ENCODE data around the gene COL27A1. TPM values are rescaled to one million over a fixed set of nuclear protein-coding genes. Genes with fewer than 3 reads are reported as not detected.
A peak's percentile ranks its signal among the peaks of the same experiment; 100 is the strongest.

COL27A1 gene
- total RNA-seq, 1 donor from 2014 or later, result 61.4 TPM

DNA sequence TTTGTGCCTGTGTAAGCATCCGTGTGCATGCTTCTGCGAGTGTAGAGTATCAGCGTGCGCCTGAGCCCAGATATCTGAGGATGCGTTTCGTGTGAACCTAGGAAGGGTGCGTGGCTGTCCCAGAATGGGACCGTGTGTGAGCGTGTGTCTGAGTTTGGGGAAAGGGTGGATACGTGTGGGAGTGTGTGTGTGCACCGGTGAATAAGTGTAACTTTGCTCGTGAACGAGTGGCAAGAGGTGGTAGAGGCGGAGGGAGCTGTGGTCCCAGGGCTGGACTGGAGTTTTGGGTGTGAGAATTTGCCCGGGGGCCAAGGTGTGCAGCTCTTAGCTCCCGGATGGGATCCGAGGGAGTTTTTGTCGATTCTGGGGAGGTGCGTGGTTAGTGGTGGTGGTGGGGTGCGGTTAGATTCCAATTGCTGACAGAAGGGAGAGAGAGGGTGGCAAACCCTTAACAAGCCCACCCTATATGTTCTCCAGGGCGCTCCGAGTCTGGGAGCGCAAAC is 686 bp upstream of the COL27A1 start:
- TF ChIP-seq, protein P1, sequence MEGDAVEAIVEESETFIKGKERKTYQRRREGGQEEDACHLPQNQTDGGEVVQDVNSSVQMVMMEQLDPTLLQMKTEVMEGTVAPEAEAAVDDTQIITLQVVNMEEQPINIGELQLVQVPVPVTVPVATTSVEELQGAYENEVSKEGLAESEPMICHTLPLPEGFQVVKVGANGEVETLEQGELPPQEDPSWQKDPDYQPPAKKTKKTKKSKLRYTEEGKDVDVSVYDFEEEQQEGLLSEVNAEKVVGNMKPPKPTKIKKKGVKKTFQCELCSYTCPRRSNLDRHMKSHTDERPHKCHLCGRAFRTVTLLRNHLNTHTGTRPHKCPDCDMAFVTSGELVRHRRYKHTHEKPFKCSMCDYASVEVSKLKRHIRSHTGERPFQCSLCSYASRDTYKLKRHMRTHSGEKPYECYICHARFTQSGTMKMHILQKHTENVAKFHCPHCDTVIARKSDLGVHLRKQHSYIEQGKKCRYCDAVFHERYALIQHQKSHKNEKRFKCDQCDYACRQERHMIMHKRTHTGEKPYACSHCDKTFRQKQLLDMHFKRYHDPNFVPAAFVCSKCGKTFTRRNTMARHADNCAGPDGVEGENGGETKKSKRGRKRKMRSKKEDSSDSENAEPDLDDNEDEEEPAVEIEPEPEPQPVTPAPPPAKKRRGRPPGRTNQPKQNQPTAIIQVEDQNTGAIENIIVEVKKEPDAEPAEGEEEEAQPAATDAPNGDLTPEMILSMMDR (IDR thresholded peaks at IDR 0.05; ENCODE audit: unreplicated experiment), result no peak
- no peak overlapping the region for H3K27ac Mint-ChIP-seq (ENCODE audit: unreplicated experiment)
- no peaks in the 10 kb centered on the region for H3K9me3 Mint-ChIP-seq (ENCODE audit: unreplicated experiment)
- DNase-seq (ENCODE audit: low spot score), result no peak
- peaks cover 25% of the 10 kb centered on the region for H3K27me3 Mint-ChIP-seq (ENCODE audit: unreplicated experiment)
- peaks cover 12% of the 10 kb centered on the region for H3K36me3 Mint-ChIP-seq (ENCODE audit: low read depth, unreplicated experiment)
- H3K4me3 Mint-ChIP-seq (ENCODE audit: unreplicated experiment), result peak overlapping the region; percentile 76
- H3K4me1 Mint-ChIP-seq (ENCODE audit: unreplicated experiment), result peaks cover 31% of the 10 kb centered on the region

DNA sequence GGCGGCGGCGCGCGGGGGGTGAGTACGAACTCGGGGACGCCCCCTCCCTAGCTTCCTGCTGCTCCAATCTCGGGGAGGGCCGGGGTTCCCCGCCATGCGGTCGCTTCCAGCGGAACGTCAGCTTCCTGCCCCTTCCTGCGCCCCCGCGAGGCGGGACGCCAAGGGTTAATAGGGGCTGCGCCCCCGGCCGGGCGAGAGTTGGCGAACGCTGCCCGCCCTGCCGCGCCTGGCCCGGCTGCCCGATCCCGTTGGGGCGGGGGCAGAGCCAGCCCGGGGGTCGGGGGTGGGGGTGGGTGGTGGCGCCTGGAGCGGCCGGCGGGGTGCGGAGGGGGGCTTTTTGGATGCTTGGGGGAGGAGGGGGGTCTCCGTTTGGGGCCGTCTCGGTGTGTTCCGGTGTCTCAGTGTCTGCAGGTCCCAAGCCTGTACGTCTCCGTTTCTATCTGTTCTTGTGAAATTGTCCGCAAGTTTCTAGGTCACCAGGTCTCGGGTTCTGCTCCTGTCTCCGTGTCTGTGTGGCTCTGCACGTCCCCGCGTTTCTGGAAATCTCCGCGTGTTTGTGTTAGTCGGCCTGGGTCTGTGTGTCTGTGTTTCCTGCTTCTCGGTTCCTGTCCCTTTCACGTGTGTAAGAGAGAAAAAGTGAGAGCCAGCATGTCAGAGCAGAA is 789 bp downstream of the COL27A1 start:
- peak; percentile 30 for DNase-seq (ENCODE audit: low spot score)
- Mint-ChIP-seq H3K27me3 (ENCODE audit: unreplicated experiment) (peaks cover 25% of the 10 kb centered on the region), H3K4me3 (ENCODE audit: unreplicated experiment) (peak overlapping the region; percentile 98), H3K4me1 (ENCODE audit: unreplicated experiment) (peaks cover 31% of the 10 kb centered on the region), H3K36me3 (ENCODE audit: low read depth, unreplicated experiment) (peaks cover 12% of the 10 kb centered on the region), H3K9me3 (ENCODE audit: unreplicated experiment) (no peaks in the 10 kb centered on the region), H3K27ac (ENCODE audit: unreplicated experiment) (peak overlapping the region; percentile 85)
- TF ChIP-seq, protein P1 (IDR thresholded peaks at IDR 0.05; ENCODE audit: unreplicated experiment), result no peak

DNA sequence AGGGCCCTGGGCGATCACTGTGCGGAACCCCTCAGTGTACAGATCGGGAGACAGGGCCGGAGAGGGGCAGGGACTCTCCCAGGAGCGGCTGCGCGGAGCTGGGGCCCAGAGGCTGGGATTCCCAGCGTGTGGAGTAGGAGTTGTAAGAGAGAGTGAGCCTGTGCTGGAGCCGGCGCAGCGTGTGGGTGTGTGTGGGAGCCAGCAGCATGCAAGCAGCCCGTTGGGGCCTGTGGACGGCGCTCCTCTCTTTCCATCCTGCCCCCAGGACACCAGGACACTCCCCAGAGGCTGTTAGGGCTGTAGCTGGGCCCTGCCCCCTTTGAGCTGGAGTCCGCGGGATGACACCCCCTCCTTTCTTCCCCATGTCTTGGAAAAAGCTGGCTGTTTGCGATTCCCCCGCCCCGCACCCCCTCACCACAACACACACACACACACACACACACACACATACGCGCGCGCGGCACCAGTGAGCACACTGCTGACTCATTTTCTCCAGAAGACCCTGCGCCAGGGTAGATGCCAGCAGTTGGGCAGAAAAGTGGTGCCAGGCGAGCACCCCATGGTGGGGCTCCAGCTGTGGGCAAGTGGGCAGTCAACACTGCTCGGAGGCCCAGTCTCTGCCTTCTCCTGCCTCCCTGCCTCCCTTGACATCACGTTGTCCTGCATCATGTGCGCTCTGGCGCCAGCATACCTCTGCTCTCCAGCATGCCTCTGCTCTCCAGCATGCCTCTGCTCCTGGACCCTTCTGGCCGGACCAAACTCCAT is 1.5 kb downstream of the COL27A1 start:
- peak overlapping the region; percentile 98 for H3K4me3 Mint-ChIP-seq (ENCODE audit: unreplicated experiment)
- H3K27ac Mint-ChIP-seq (ENCODE audit: unreplicated experiment), result peak overlapping the region; percentile 85
- H3K4me1 Mint-ChIP-seq (ENCODE audit: unreplicated experiment), result peaks cover 31% of the 10 kb centered on the region
- H3K36me3 Mint-ChIP-seq (ENCODE audit: low read depth, unreplicated experiment), result peaks cover 12% of the 10 kb centered on the region
- peak; percentile 46 for DNase-seq (ENCODE audit: low spot score)
- peaks cover 25% of the 10 kb centered on the region for H3K27me3 Mint-ChIP-seq (ENCODE audit: unreplicated experiment)
- no peaks in the 10 kb centered on the region for H3K9me3 Mint-ChIP-seq (ENCODE audit: unreplicated experiment)
- TF ChIP-seq, protein P1 (IDR thresholded peaks at IDR 0.05; ENCODE audit: unreplicated experiment), result no peak

DNA sequence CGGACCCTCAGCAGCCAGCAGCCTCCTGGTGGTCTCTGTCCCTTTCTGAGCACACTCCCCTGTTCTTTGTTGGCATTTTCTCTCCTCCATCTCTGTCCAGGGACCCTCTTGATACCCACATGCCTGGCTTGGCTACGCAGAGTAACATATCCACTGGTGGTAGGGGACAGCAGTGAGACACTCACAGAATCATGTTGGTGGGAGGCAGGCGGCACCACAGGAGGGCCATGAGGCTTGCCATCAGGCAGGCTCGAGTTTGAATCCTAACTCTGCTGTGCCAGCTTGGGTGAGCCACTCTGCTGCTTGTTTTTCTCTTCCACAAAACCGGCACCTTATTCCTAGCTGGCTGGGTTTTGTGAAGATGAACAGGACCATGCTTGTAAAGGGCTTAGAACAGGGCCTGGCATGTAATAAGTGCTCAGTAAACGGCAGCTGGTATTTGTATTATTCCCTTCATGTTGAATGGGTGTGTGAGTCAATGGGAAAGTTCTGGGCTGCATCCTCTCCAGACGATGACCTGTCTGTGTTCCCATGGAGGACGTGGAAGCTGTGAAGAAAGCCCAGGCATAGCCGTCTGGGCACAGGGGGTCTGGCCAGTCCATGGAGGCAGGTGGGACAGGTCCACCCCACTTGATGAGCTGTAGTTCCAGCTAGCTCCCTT is 2.3 kb downstream of the COL27A1 start:
- Mint-ChIP-seq H3K4me3 (ENCODE audit: unreplicated experiment) (peak overlapping the region; percentile 91), H3K27me3 (ENCODE audit: unreplicated experiment) (peaks cover 24% of the 10 kb centered on the region), H3K27ac (ENCODE audit: unreplicated experiment) (peak overlapping the region; percentile 11), H3K9me3 (ENCODE audit: unreplicated experiment) (no peaks in the 10 kb centered on the region), H3K4me1 (ENCODE audit: unreplicated experiment) (peaks cover 27% of the 10 kb centered on the region), H3K36me3 (ENCODE audit: low read depth, unreplicated experiment) (peaks cover 12% of the 10 kb centered on the region)
- TF ChIP-seq, protein P1 (IDR thresholded peaks at IDR 0.05; ENCODE audit: unreplicated experiment), result no peak
- no peak for DNase-seq (ENCODE audit: low spot score)

Measured in endothelial cell (in vitro differentiated cells).